NCI-H1436 (cell line): ENCODE results near the gene FOXR1.
"Not testable (repeated sequence)": the region's sequence is repeated elsewhere in the genome, so short reads cannot be mapped to it uniquely, and the experiment has no call there.

Experiments used
- DNase-seq: peaks from one replicate; lab custom pipeline; 2025; lab: John Stamatoyannopoulos, UW

Gene FOXR1

GRCh38 chr11:118948000-118948399, 23.6 kb upstream of the FOXR1 start:
- DNase-seq, result no peak

GRCh38 chr11:118953265-118953664, 18.3 kb upstream of the FOXR1 start:
- peak; percentile 94 for DNase-seq

GRCh38 chr11:118953976-118954375, 17.6 kb upstream of the FOXR1 start:
- DNase-seq, result not testable (repeated sequence)

GRCh38 chr11:118956094-118956846, 15.3 kb upstream of the FOXR1 start, which contains the start of gene UPK2:
Gene UPK2 (plus strand): TSS chr11:118956298. CDS start chr11:118956351, 53 bp downstream.
- peak; percentile 85 for DNase-seq

GRCh38 chr11:118956847-118957469, 14.6 kb upstream of the FOXR1 start:
- no peak for DNase-seq

- DNase-seq, result no peak
Observed at GRCh38 chr11:118957549-118957948, 14.0 kb upstream of the FOXR1 start.

GRCh38 chr11:118957968-118958367, 13.6 kb upstream of the FOXR1 start:
- no peak for DNase-seq

- no peak for DNase-seq
Observed at GRCh38 chr11:118958577-118958976, 13.0 kb upstream of the FOXR1 start.

GRCh38 chr11:118961189-118961588, 10.4 kb upstream of the FOXR1 start:
- no peak for DNase-seq

GRCh38 chr11:118961591-118961990, 10.0 kb upstream of the FOXR1 start:
- no peak for DNase-seq

GRCh38 chr11:118969508-118969907, 2.1 kb upstream of the FOXR1 start:
- not testable (repeated sequence) for DNase-seq

- DNase-seq, result no peak
Observed at GRCh38 chr11:118973985-118974384, 2.4 kb downstream of the FOXR1 start.

GRCh38 chr11:118975771-118976709, 4.5 kb downstream of the FOXR1 start:
- no peak for DNase-seq

- DNase-seq, result peak; percentile 9
Observed at GRCh38 chr11:118979434-118979833, 7.9 kb downstream of the FOXR1 start.

- DNase-seq, result no peak
Observed at GRCh38 chr11:118980191-118980881, 8.8 kb downstream of the FOXR1 start.

- not testable (repeated sequence) for DNase-seq
Observed at GRCh38 chr11:118984337-118984736, 12.8 kb downstream of the FOXR1 start.

GRCh38 chr11:118984825-118985224, 13.3 kb downstream of the FOXR1 start:
- no peak for DNase-seq

GRCh38 chr11:118988280-118988679, 16.7 kb downstream of the FOXR1 start:
- DNase-seq, result no peak

GRCh38 chr11:118991486-118992038, 20.0 kb downstream of the FOXR1 start:
- not testable (repeated sequence) for DNase-seq

GRCh38 chr11:118996926-118997626, 25.5 kb downstream of the FOXR1 start:
- no peak for DNase-seq
